HG03095 (cell line): ENCODE results near the gene VSTM2L.
"Not testable (repeated sequence)": the region's sequence is repeated elsewhere in the genome, so short reads cannot be mapped to it uniquely, and the experiment has no call there.

Experiments used
- ATAC-seq: cut with Tn5 transposase; IDR thresholded peaks from one replicate; pipeline ENCODE4 v1.9.1; 2021; ENCODE audit warnings: moderate library complexity; ENCODE audit not compliant: unreplicated experiment

VSTM2L gene

GRCh38 chr20:37902504-37903313 lies at the start of gene VSTM2L:
VSTM2L (plus strand) TSS chr20:37903127; CDS start chr20:37903351, 224 bp downstream.
- no peak for ATAC-seq

GRCh38 chr20:37853823-37854375 lies 49.0 kb upstream of the VSTM2L start:
- ATAC-seq = peak; percentile 76

DNA sequence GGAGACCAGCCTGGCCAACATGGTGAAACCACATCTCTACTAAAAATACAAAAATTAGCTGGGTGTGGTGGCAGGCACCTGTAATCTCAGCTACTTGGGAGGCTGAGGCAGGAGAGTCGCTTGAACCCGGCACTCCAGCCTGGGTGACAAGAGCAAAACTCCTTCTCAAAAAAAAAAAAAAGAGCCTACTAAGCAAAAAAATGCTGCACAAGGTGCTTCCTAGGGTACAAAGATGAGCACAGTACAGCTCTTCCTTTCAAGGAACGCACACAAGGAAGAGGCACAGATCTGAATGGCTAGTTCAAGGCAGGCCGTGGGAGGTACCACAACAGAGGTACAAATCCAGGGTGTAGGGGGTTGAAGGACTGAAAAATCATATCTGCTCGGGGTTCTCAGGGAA lies 46.9 kb upstream of the VSTM2L start:
- not testable (repeated sequence) for ATAC-seq

GRCh38 chr20:37856932-37857660 lies 45.8 kb upstream of the VSTM2L start:
- no peak for ATAC-seq

- ATAC-seq = no peak
Observed at GRCh38 chr20:37859406-37860171, 43.3 kb upstream of the VSTM2L start.

DNA sequence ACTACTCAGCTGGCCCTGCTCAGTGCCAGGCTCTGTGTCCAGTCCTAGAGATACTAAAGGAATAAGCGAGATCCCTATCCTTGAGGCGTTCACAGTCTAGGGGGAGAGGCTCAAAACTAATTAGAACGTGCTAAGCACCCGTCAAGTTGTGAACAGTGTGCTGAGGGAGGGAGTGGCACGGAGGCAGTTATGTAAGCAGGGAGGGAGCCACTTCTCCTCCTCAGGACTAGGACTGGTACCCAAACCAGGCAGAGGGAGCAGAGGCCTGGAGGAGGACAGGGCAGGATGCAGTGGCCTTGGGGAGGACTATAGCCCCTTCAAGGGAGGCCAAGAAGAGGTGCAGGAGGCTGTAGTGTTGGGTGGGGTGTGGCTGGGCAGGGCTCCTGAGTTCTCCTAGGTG lies 39.6 kb upstream of the VSTM2L start:
- no peak for ATAC-seq

DNA sequence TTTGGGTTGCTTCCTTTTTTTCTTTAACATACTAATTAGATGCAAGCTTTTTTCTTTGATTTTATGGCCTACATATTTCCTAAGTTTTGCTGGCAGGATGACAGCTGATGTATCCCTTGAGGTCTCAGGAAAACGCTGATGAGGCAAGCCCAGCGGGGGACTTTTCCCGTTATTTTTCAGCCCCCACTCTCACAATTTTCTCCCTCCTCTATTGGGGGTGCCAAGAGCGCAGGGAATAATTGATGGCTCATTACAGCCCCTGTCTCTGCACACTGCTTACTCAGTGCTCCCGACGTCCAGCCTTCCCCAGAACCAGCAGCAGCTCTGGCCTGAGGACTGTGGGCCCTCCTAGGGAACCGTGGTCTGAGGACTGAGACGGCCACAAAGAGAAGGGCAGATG lies 38.6 kb upstream of the VSTM2L start:
- ATAC-seq = no peak

DNA sequence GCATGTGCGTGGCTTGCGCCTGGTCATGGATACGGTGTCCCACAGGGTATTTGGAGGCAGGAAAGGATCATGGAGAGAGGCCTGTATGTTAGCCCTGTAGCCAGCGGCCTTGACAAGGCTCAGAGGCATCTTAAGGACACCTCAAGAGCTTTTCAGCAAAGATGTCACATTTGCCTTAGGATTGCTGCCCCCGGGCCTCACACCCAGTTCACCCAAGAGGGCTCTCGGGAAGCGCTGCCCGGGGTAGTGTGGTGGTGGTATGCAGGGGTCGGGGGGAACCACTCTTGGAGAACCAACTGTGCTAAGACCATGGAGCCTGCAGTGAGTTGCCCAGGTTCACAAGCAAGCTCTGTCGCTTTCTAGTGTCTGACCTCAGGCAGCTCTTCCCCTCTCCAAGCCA lies 36.9 kb upstream of the VSTM2L start:
- ATAC-seq = no peak

- ATAC-seq = no peak
Observed at GRCh38 chr20:37867289-37868195, 35.4 kb upstream of the VSTM2L start.

- no peak for ATAC-seq
Observed at GRCh38 chr20:37868851-37869333, 34.0 kb upstream of the VSTM2L start.

GRCh38 chr20:37869334-37869861 lies 33.5 kb upstream of the VSTM2L start:
- ATAC-seq = no peak

DNA sequence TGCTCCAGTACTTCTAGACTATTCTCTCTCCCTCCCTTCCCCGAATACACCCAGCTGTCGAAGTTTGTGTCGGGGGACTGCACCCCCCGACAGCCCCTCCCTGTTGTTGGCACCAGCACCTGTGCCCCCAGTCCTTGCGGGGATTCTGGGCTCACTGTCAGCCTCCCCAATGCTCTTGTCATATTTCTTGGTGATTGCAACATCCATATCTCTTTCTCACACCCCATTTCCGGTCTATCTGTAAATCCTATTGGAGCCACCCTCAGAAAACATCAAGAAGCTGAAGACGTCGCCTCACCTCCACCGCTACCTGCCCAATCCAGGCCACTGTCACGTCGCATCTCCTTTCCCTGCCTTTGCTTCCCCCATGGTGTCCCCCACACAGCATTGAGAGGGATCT lies 32.6 kb upstream of the VSTM2L start:
- ATAC-seq = no peak

DNA sequence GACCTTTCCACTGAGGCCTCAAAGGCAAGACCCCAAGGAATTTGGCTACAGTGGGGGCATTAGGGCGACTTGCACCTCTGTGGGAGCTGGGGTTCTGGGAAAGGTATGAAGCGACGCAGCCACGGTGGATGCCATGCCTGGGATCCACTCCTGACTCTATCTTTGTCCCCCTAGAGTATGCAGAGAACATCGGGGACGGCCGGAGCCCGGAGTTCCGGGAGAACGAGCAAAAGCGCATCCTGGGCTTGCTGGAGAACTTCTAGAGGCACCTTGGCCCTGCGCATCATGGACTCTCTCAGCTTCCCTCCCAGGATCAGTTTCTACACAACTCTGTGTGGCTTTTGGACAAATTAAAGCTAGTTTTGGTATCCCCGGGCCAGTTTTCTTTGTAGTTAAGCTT lies 31.2 kb upstream of the VSTM2L start:
- no peak for ATAC-seq

DNA sequence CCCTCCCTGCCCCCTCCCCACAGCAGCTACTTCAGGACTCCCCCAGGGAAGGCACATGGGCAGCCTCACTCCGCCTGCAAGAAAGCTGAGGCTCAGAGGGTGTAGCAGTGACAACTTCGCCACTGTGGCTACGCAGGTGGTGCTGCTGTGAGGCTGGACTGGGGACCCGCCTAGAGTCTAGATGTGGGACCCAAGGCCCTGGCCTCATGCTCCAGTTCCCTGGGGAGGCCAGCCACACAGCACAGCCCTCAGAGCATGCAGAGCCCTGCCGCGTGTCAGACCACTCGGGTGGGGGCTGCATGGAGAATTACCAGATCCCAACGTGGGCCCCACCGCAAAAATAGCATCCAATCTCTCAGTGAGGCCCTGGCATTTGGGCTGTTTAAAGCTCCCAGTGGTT lies 30.8 kb upstream of the VSTM2L start:
- no peak for ATAC-seq

DNA sequence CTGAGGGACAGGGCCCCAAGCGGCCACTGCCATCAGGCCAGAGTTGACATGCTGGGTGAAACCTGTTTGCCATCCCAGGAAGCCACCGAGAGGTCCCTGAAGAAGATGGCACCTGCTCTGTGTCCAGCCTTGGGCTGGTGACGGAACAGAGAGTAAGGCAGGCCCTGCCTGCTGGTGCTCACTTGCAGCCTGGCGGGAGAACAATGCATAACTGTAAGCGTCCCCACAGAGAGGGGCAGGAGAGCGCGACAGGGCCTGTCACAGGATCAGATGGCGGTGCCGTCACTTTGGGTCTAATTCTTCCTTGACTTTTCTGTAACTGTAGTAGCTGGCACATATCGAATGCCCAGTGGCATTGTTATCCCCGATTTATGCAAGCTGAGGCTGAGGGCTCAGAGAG lies 29.0 kb upstream of the VSTM2L start:
- no peak for ATAC-seq

- ATAC-seq = no peak
Observed at GRCh38 chr20:37875460-37876175, 27.3 kb upstream of the VSTM2L start.

GRCh38 chr20:37876863-37877262 lies 26.1 kb upstream of the VSTM2L start:
- no peak for ATAC-seq

- no peak for ATAC-seq
Observed at GRCh38 chr20:37877832-37878772, 24.8 kb upstream of the VSTM2L start.
